H7 (cell line): Measurements from ENCODE around the gene TYR. TPM values are rescaled to one million over a fixed set of nuclear protein-coding genes. Genes with fewer than 3 reads are reported as not detected.
"Not testable (repeated sequence)": the region's sequence is repeated elsewhere in the genome, so short reads cannot be mapped to it uniquely, and the experiment has no call there.

ENCODE experiments used
- DNase-seq: peaks from one replicate; pipeline ENCODE4 v3.0.0; 2012
- H3K27me3 ChIP-seq: 2 replicates; pipeline ENCODE4 v1.6.0; 2011; ENCODE audit warnings: mild to moderate bottlenecking, low read length; ENCODE audit not compliant: control insufficient read depth, insufficient read depth
- H3K36me3 ChIP-seq: replicated peaks from 2 replicates; pipeline ENCODE4 v1.5.1; 2011; ENCODE audit warnings: low read length; ENCODE audit not compliant: control insufficient read depth, insufficient read depth
- H3K4me3 ChIP-seq: 2 replicates; pipeline ENCODE4 v1.5.1; 2011; ENCODE audit warnings: low read depth, mild to moderate bottlenecking, control low read depth, low read length, moderate library complexity; ENCODE audit not compliant: insufficient read depth
- total RNA-seq: library from RNA; depleted of rRNA; stranded (reverse); fragments of >200 nt; shearing (Covaris generic); gene quantifications from 2 replicates; pipeline ENCODE4 v1.2.3, GENCODE V29; 2014

Gene TYR
- total RNA-seq, 1 experiment from 2014 or later: not detected

DNA sequence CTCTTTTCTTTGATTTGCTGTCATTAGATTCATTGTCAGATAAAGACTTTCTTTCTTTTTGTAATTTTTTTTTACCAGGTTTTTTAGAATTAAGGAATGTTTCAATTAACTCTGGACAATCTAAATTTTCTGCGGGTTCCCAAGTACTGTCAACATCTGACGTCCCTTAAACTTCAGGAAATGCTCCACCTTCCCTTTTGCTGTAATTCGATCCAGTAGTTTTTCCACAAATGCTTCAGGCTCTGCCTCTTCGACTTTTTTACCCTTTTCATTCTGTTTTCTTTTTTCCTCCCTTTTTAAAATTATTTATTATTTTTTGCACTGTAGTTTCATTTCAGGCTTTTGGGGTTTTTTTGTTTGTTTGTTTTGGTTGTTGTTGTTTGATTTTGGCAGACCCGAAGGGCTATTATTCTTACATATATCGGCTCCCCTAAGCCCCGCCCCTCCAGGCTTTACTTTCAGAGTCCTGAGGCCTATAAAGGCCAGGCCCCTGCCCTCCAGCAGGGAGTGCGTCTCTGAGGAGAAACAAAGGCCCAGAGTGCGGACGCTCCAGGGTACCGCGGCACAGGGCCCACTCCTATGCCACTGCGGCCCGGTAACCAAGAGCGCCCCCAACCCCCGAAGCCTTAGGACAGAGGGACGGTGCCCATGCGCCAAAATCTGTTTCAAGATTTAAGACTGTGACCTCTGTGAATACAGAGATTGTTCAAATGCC, 116.4 kb downstream of the TYR start:
- no peaks in the 10 kb centered on the region for H3K27me3 ChIP-seq
- peak overlapping the region; percentile 11; the same call in 1 of the 2 replicates for H3K4me3 ChIP-seq
- DNase-seq: peak; percentile 34

DNA sequence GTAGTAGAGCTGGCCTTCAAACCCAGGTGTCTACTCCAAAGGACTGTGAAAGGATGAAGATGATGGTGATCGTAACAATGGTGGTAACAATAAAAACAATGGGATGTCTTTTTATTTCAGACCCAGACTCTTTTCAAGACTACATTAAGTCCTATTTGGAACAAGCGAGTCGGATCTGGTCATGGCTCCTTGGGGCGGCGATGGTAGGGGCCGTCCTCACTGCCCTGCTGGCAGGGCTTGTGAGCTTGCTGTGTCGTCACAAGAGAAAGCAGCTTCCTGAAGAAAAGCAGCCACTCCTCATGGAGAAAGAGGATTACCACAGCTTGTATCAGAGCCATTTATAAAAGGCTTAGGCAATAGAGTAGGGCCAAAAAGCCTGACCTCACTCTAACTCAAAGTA, 117.3 kb downstream of the TYR start:
- H3K27me3 ChIP-seq, DNase-seq, H3K4me3 ChIP-seq: not testable (repeated sequence)

More for the DNA sequence above, 116.4 kb downstream of the TYR start:
- H3K36me3 ChIP-seq: no peaks in the 10 kb centered on the region

DNA sequence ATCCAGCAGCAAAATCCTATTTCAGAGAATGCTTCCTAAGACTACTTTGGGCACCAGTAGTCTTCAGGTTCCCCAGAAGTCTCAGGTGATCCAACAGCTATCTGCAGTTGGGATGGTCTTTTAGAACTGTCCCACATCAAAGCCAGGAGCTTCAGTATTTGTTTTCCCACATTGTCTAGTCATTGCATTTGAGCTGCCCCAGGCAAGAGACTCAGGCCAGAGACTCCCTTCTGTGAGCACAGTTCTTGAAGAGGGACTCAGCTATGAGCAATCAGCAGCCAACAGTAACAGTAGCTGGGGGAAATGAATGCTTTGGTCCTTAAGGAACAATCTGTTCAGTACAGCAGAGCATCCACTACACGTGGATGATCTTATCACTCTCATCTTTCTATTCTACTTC, 125.4 kb downstream of the TYR start:
- not testable (repeated sequence) for H3K4me3 ChIP-seq, H3K27me3 ChIP-seq, DNase-seq, H3K36me3 ChIP-seq

More for the DNA sequence above, 117.3 kb downstream of the TYR start:
- H3K36me3 ChIP-seq: not testable (repeated sequence)

DNA sequence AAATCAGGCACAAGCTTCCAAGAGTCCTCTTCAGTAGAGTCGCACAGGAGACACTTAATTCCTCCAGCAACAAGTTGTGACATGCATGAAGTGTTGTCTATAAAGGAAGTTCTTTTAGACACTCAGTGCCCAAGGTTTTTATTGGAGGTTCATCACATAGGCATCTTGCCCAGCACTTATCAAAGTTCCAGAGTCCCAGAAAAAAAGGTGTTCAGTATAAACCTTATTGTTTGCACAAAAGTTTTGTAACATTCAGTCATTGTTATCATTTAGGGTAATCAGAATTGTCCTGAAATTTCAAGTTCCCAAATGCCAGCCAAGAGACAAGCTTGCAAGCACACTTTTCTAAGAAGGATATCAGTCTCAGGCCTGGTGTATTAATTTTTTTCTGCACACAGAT, 130.6 kb downstream of the TYR start:
- not testable (repeated sequence) for DNase-seq, H3K27me3 ChIP-seq, H3K36me3 ChIP-seq, H3K4me3 ChIP-seq

DNA sequence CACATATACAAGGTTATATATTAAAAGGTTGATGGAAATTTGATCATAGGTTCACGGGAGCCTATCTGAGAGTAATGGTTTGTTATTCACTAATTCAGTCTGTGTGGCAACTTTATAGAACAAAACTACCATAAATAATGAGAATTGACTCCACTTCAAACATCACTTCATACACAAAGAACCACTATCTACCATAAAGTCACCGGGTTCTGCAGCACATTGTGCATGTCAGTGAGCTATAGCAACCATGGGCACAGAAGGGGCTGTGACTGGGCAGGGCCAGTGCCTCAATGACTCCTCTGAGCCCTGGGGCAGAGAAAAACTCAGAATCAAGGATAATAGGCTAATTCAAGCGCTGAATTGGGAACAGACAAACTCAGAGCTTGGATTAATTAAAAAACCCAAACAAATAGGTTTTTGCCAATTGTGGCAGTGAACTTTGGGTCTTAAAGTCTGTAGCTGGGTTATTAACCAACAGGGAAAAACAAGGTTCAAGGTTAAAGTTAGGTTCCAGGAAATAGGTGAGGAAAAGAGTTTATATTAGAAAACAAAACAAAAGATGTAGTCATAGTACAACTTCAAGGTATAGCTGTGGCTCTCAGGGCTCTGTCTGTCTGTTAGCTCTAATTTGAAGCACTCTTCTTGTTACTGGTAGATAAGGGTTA, 131.8 kb downstream of the TYR start:
- not testable (repeated sequence) for H3K4me3 ChIP-seq, H3K36me3 ChIP-seq, H3K27me3 ChIP-seq, DNase-seq

DNA sequence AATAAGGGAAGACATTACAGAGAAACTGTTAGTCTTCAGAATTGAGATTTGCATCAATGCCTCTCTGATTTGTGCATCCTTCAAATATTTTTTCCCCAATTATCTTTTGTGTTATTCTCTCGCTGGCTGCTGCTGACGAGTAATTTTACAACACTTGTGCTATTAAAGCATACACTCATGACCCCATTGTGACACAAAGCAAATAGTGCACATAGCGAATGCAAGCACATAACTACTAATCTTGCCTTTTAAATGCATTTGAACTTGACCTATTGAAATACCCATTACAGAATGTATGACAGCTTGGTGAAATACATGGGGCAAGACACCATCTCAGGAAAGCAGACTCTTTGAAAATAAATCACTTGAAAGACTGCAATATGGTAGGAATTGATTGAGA, 132.9 kb downstream of the TYR start:
- H3K36me3 ChIP-seq, H3K27me3 ChIP-seq, DNase-seq, H3K4me3 ChIP-seq: not testable (repeated sequence)

DNA sequence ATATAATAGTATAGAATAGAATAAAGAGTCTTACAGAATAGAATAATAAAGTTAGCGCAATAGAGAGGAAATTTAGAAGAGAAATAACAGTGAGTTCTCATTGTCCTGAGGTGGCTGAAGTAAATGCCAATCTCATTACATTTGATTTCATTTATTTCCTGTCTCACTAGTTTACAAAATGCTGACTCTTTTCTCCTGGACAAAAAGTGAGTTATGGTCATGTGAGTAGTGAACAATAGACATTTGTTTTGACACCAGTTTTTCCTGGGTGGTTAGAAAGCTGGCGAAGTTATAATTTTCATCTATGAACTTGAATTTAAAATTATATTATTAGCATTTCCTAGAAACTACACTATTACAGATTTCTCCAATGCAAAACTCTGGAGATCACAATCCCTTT, 143.7 kb downstream of the TYR start:
- no peak overlapping the region for H3K4me3 ChIP-seq
- DNase-seq: no peak
- no peaks in the 10 kb centered on the region for H3K27me3 ChIP-seq
- H3K36me3 ChIP-seq: no peaks in the 10 kb centered on the region

DNA sequence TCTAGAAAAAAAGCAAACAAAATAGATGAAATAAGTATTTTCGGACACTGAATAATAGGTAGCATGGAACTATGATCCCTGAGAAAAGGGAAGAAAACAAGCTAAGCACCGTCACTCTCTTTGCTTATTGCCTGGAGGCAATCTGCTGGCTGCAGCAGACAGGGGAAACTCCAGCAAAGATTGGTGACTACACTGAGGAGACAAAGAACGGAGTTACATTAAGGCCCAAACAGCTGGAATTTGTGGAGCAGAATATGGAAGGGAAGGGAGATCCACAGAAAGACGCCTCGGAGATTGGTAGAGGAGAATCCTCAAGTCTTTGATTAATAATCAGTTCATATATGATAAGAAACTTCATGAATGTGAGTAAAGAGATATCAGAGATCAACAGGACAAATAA, 150.2 kb downstream of the TYR start:
- no peaks in the 10 kb centered on the region for H3K36me3 ChIP-seq
- DNase-seq: no peak
- H3K27me3 ChIP-seq: no peaks in the 10 kb centered on the region
- no peak overlapping the region for H3K4me3 ChIP-seq

DNA sequence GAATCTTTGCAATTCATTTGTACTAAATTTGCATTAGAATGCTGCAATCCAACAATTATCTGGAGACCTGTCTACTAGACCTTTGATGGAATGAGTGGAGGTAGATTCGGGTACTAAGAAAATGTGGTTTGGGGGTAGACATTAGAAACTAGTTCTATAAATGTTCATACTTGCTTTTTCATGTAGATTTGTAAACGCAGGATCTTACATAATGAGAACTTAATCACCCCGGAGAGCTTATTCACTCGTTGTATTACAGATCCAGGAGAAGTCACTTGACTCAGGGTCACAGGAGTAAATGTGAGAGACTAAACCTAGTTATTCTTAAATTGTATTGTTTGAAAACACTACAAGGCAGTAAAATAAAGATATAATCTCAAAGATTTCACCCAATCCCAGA, 154.3 kb downstream of the TYR start:
- H3K27me3 ChIP-seq, H3K4me3 ChIP-seq, H3K36me3 ChIP-seq, DNase-seq: not testable (repeated sequence)

DNA sequence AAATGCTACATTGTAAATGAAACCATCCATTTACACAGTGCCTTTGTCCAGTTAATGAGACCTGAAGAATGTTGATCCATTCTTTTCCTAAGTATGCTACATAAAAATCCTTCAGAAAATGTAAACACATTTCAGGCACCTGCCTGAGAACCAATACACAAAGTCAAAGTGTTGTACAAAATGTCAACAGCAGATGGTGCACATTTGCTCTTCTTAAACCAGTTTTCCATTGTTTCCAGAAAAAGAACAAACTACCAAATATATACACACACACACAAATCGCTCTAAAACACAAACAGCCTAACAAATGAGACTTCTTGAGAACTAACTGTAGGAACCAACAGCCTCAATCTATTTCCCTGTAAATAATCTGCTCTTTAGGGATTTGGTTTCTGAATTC, 156.0 kb downstream of the TYR start:
- not testable (repeated sequence) for H3K27me3 ChIP-seq, H3K36me3 ChIP-seq, H3K4me3 ChIP-seq, DNase-seq

DNA sequence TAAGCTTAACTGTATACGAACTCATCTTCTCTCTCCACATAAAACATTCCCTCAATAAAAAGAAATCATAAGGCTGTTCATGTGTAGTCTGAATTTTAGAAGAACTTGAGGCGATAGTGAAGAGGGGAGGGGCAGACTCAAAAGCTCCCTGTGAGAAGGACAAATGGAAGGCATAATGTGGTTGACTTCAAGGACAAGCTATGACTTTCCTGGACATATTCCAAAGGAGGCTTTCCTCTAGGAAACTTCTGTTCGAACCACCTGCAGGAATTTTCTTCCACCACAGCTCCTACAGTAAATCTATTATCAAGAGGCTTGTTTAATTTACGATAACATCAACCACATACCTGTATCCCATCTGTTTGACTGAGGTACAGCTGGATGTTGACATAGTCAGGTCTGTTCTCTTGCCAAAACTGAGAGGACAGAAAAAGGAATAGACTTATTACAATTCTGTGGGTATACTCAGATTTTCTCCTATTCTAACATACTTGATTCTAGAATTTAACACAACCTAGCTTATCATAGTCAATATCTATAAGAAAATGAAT, 159.5 kb downstream of the TYR start:
- not testable (repeated sequence) for H3K36me3 ChIP-seq, H3K4me3 ChIP-seq, DNase-seq

DNA sequence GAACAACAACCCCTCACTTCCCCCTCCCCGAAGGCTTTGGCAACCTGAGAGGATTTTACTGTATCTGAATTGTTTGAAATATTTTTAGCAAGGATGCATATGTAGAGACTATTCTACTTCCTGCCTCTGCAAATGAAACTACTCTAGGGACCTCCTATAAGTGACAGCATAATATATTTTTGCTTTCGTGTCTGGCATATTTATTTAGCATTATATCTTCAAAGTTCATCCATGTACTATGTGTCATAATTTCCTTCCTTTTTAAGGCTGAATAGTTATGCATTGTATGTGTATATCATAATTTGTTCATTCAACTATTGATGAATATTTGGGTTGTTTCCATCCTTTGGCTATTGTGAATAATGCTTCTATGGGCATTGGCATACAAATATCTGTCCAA, 160.4 kb downstream of the TYR start:
- not testable (repeated sequence) for H3K4me3 ChIP-seq, H3K27me3 ChIP-seq, DNase-seq, H3K36me3 ChIP-seq

More for the DNA sequence above, 159.5 kb downstream of the TYR start:
- not testable (repeated sequence) for H3K27me3 ChIP-seq

DNA sequence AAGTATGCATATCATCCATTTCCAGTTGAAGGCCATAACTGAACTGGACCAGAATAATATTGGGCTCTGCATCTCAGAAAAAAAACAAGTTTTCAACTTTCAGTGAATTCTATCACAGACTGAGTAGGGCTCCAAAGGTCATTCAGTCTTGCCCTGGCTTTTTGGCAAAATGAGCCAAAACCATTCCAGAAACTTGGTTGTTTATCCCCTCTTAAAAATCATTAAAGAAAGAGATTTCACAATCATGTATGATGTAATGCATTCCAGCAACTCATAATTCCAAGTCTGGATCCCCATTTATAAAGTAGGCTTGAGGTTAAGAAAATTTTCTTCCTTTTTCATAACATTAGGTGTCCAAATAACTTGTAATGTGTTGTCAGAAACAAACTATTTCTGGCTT, 162.8 kb downstream of the TYR start:
- not testable (repeated sequence) for DNase-seq, H3K4me3 ChIP-seq, H3K36me3 ChIP-seq, H3K27me3 ChIP-seq

DNA sequence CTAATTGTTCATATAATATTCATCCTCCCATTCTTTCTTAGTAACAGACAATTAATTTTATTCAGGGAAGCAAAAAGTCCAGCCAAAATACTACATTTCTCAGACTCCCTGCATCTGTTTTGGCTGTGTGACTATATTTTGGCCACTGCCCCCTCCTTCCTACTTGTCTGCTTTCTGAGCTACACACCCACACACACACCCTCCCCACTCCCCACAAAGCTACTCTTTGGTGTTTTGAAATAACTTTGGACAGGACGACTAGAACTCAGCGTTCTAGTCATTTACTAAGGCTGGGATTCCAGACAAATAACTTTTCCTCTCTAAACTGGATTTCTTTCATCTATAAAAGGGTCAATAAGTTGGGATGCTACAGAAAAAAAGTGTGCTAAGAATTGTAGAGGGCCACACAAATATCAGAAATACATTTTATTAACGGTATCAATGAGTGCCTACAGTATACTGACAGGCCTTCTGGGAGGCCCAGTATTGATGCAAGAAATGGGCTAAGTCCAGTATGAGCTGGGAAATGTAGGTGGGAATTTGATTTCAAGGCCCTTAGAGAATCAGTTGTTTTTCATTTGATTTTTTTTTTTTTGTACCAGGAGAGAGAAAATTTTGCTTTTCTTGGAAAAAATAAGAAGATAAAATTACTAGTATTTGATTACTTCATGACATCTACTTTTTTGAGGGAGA, 165.4 kb downstream of the TYR start:
- not testable (repeated sequence) for H3K4me3 ChIP-seq, DNase-seq

More for the DNA sequence above, 165.4 kb downstream of the TYR start:
- not testable (repeated sequence) for H3K27me3 ChIP-seq, H3K36me3 ChIP-seq
